HG03159 (cell line): ENCODE data around the gene LTB4R.

Experiments
- ATAC-seq: cut with Tn5 transposase; IDR thresholded peaks from one replicate; pipeline ENCODE4 v1.9.1; 2021; ENCODE audit warnings: mild to moderate bottlenecking, moderate library complexity; ENCODE audit not compliant: unreplicated experiment

LTB4R gene

DNA sequence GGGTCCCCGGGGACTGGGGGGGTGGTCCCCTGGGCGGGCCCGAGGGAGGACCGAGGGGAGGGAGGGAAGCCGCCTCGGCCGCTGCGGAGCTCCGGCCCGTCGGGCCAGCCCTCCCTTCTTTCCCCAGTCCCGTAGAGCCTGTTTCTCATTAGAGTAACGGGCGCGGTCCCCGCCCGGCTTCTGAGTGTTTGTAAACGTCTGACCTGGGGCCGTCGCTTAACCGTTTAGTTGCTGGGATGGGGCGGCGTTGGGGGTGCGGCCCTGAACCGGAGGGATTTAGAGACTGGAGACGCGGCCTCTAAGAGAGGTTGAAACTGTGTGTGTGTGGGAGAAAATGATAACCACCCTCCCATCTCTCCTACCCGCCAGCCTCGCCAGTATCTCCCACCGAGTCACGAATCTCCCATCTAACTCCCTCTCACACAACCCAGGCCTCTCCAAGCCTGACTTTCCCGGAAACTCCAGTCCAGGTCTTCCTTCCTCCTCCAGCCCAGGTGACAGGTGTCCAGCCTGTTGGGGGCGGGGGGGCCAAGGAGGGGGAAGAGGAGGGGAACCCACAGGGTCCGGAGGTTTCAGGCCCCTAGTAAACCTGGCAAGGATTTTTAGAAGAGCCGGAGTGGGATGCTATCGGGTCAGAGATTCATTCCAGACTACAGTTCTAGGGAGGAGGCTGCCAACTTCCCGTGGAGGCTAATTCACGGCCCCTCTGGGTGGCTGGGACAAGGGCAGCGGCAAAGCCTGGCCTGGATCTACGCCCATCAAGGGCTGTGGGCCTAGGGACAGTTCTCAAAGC lies 55.6 kb downstream of the LTB4R start:
- ATAC-seq, result peak; percentile 55
